ENCODE measurements around the gene DLG4.

- TF ChIP-seq CTCF (IDR thresholded peaks at IDR 0.05; ENCODE audit: poor library complexity) (no peak), EZH2 (IDR thresholded peaks at IDR 0.05; ENCODE audit: borderline replicate concordance) (no peak), EZH2phosphoT487 (IDR thresholded peaks at IDR 0.05; ENCODE audit: low read depth, severe bottlenecking, unreplicated experiment) (no peak)
Measured at GRCh38 chr17:7177954-7178477, 41.6 kb downstream of the DLG4 start.

Measured in hepatocyte (in vitro differentiated cells).